Epithelial cell of prostate (primary cell): ENCODE measurements around the gene CNST.
"Not testable (repeated sequence)": the region's sequence is repeated elsewhere in the genome, so short reads cannot be mapped to it uniquely, and the experiment has no call there.

Experiments used
- DNase-seq: peaks from one replicate; pipeline ENCODE4 v3.0.0-alpha.2; 2011; ENCODE audit warnings: low read depth, low spot score
- H3K27ac ChIP-seq: fragments of 450-650 bp; 2 replicates; pipeline ENCODE4 v1.5.1; 2017; ENCODE audit warnings: mild to moderate bottlenecking

CNST gene

DNA sequence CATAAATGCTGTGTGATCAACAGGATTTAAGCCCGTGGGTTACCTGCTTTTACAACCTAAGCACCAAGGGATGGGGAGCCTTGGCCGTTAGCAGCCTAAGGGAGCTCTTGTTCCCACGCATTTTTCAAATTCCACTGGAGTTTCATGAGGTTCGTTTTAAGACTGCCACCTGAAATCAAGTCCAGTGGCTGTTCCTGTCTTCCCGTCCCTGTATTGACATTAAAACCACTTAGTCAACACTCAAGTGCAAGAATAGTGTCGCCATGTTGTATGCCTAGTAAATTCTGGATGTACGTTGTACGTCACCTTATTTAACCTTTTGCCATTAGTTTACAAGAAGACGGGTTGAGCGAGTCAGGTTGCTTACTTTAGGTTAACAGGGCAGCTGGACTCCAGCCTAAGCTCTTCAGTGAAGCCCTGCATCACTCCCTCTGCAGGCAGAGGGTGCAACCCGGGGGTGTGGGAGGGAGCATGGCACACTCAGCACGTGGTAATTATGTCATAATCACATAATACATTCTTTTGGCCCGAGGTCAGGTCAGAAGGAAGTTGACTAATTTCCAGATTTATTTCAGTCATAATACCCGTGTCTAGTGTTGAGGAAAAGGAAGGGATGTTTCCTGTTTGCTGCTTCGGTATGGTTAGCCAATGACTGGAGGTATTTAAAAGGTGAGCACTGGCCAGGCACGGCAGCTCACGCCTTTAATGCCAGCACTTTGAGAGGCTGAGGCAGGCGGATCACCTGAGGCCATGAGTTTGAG lies 42.5 kb downstream of the CNST start:
- peak; percentile 88 for DNase-seq
- H3K27ac ChIP-seq = peak overlapping the region; percentile 84

GRCh38 chr1:246609632-246610031 lies 43.4 kb downstream of the CNST start:
- H3K27ac ChIP-seq = peak overlapping the region; percentile 84
- no peak for DNase-seq

- H3K27ac ChIP-seq = peak overlapping the region; percentile 24
- DNase-seq = no peak
Observed at GRCh38 chr1:246613096-246613758, 47.0 kb downstream of the CNST start.

- H3K27ac ChIP-seq = no peak overlapping the region
- DNase-seq = no peak
Observed at GRCh38 chr1:246617156-246617555, 50.9 kb downstream of the CNST start.

GRCh38 chr1:246617768-246618167 lies 51.5 kb downstream of the CNST start:
- no peak overlapping the region for H3K27ac ChIP-seq
- DNase-seq = no peak

GRCh38 chr1:246618240-246618808 lies 52.1 kb downstream of the CNST start:
- no peak for DNase-seq
- no peak overlapping the region for H3K27ac ChIP-seq

GRCh38 chr1:246622035-246622652 lies 55.9 kb downstream of the CNST start:
- no peak overlapping the region for H3K27ac ChIP-seq
- DNase-seq = no peak

GRCh38 chr1:246624091-246624490 lies 57.8 kb downstream of the CNST start:
- no peak for DNase-seq
- H3K27ac ChIP-seq = no peak overlapping the region

GRCh38 chr1:246629030-246629429 lies 62.8 kb downstream of the CNST start:
- DNase-seq = no peak

DNA sequence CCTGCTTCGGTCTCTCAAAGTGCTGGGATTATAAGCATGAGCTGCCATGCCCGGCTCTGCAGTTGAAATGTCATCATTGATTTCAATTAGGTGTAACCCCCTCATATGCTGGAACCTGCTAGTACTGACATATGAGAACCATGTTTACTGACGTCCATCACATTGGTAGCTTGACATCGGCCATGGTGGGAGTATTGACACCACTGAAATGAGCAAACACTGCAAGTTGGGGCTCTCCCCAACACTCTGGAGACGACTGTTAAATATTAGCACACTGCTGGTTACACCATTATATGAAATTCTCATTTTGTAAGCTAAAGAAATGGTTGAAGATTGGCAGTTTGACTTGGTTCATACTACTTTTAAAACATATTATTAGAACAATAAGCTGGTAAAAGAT lies 63.7 kb downstream of the CNST start:
- DNase-seq = no peak
- no peak overlapping the region for H3K27ac ChIP-seq

More at GRCh38 chr1:246629030-246629429, 62.8 kb downstream of the CNST start:
- H3K27ac ChIP-seq = no peak overlapping the region

GRCh38 chr1:246631426-246631825 lies 65.2 kb downstream of the CNST start:
- no peak for DNase-seq

DNA sequence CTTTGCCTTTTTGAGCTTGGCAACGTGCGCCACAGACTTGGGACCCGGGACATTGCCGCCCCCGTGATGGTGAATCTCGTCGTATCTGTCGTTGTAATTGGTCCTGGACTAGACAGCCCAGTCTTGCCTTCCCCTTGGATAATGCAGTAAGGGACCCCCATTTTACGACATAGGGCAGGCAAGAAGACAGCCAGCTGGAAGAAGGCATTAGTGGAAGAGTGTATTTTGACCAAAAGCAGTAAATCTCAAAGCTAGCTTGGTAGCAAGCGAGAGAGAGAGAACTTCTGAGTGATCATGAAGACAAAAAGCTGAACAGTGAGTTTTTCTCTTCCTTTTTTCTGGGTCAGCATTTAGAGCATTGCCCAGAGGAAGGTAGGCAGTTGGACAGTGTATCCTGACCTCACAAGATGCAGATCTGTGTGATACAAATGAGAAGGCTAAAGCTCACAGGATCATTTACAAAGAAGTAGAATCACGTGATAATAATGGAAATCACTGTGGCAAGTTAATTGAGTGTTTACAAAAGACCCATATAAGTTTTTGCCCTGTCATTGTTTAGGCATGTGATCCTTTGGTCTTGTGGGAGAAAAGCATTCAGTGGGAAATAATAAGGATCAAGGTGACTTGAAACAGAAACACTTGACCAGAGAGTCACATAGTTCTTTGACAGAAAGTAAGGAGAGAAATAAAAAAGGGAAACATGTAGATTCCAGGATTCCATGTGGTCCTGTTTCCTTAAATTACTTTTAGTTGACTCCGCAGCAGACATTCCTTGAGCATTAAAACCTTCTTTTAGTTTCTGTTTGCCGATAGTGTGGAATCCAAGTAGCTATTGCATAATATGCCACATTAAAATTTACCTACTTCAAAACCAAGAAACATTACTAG lies 66.3 kb downstream of the CNST start:
- DNase-seq = no peak
- H3K27ac ChIP-seq = peak overlapping the region; percentile 57

More at GRCh38 chr1:246631426-246631825, 65.2 kb downstream of the CNST start:
- H3K27ac ChIP-seq = peak overlapping the region; percentile 57

DNA sequence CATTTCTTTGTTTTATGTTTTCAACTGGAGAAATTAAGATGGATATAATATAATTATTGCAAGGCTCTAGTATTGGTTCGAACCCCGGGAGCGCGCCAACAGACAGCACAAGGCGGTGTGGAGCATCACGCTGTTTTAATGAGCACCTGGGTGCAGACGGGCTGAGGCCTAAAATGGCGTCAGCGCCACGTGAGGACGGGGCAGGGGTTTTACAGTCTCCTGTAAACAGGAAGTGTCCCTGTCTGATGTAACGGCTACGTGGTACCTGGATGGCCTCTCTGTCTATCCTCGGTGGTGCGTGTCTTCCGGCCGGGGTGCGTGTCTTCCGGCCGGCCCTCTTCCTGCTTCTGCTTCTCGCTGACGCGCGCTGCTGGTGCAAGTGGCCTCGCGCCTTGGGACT lies 68.4 kb downstream of the CNST start:
- not testable (repeated sequence) for DNase-seq, H3K27ac ChIP-seq

DNA sequence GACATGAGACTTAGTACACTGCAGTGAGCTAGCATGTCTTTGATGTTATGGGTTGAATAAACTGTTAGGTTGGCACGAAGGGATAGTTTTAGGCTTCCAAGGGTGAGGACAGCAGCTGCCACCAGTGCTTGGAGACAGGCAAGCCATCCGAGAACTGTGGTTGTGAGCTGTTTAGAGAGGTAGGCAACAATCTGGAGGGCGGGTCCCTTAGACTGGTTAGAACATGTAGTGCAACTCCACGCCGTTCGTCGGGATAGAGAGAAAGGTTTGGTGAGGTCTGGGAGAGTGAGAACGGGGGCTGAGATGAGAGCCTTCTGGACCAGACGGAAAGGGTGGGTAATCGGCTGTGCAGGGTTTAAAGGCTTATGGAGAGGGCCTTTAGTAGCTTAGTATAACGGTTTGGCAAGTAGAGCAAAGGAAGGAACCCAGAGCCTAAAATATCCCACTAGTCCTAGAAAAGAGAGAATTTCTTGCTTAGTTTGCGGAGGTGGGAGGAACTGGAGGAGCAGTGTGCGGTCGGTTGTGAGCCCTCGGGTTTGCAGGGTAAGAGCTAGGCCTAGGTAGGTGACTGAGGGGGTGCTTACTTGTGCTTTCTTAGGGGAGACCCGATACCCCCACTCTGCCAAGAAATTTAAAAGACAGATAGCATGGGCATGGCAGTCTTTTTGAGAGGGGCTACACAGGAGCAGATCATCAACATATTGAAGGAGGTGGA lies 72.8 kb downstream of the CNST start:
- no peak overlapping the region for H3K27ac ChIP-seq
- no peak for DNase-seq

GRCh38 chr1:246639732-246640131 lies 73.5 kb downstream of the CNST start:
- no peak for DNase-seq

DNA sequence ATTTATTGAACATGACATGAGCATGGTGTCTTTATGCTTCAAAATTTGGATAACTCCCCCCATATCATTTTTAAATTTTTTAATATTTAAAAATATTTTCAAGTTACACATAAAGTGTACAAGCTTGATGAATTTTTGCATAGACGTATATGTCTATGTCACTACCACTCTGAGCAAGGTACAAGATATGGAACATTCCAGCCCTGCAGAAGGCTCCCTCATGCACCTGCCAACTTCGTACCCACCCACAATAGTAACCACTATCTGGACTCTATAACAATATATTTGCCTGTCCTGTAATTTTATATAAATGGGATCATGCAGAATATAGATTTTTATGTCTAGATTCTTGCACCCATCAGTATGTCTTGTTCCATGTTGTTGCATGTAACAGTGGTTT lies 74.5 kb downstream of the CNST start:
- DNase-seq = no peak
- H3K27ac ChIP-seq = no peak overlapping the region

More at GRCh38 chr1:246639732-246640131, 73.5 kb downstream of the CNST start:
- H3K27ac ChIP-seq = no peak overlapping the region

GRCh38 chr1:246641394-246641793 lies 75.1 kb downstream of the CNST start:
- no peak for DNase-seq

DNA sequence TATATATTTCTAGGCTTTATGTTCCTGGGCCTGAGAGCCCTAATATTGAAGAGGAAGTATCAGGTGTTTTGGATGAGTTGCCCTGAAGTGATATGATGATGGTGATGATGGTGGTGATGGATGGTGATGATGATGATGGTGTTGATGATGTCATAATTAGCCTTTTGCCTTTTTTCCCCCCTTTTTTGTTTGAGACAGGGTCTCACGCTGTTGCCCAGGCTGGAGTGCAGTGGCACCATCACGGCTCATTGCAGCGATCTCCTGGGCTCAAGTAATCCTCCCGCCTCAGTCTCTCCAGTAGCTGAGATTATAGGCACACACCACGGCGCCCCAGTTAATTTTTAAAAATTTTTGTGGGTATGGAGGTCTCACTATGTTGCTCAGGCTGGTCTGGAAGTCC lies 76.5 kb downstream of the CNST start:
- no peak overlapping the region for H3K27ac ChIP-seq
- no peak for DNase-seq

More at GRCh38 chr1:246641394-246641793, 75.1 kb downstream of the CNST start:
- no peak overlapping the region for H3K27ac ChIP-seq

GRCh38 chr1:246647113-246647512 lies 80.9 kb downstream of the CNST start:
- no peak overlapping the region for H3K27ac ChIP-seq

More at GRCh38 chr1:246647113-246647512, 80.9 kb downstream of the CNST start:
- DNase-seq = no peak
